Measurements from ENCODE around the gene IDNK. TPM values are rescaled to one million over a fixed set of nuclear protein-coding genes. Genes with fewer than 3 reads are reported as not detected.

The IDNK gene
- total and polyA plus RNA-seq, 2 of the 4 experiments (the other 2 are of a cell fraction), result 1.4 to 2.3 TPM

DNA sequence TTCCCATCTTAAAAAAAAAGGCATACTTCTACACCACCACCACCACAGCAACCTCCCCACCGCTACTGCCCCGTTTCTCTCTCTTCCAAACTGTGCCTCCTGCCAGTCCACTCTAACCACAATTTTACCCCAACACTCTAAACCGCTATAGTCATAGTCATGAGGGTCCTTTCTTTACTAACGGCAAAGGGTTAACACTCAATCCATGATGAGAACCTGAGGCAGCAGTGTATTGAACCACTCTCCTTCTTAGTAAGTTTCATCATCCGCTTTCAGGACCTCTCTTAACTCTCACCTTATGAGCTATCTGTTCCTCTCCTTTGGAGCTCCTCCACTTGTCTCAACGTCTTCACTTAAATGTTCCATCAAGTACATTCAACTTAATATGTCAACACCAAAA, 34.0 kb downstream of the IDNK start:
- Histone ChIP-seq H3K27ac (ENCODE audit: insufficient read depth, low read length) (no peak overlapping the region), H3K23ac (ENCODE audit: low read depth, low read length) (no peak overlapping the region), H3K79me1 (ENCODE audit: low read depth in 1 of 2, low read length in 2 of 2) (peaks cover 19 to 23% of the 10 kb centered on the region in 2 experiments; a peak in 3 of 4 replicates), H2BK20ac (ENCODE audit: low read depth, low read length) (no peak overlapping the region), H3K27me3 (ENCODE audit: control insufficient read depth, insufficient read depth, low read length) (no peaks in the 10 kb centered on the region), H4K20me1 (ENCODE audit: insufficient read depth, low read length) (no peaks in the 10 kb centered on the region), H3K4ac (ENCODE audit: low read depth, low read length) (no peak overlapping the region), H3K9me3 (ENCODE audit: control insufficient read depth, insufficient read depth, low read length) (no peaks in the 10 kb centered on the region), H2BK15ac (ENCODE audit: low read depth, low read length) (no peak overlapping the region), H3K18ac (ENCODE audit: low read depth, low read length) (no peak overlapping the region), H2AK9ac (replicated peaks; ENCODE audit: low read depth, low read length, poor library complexity) (no peak overlapping the region), H4K5ac (ENCODE audit: low read depth, low read length) (no peak overlapping the region), H3K4me1 (ENCODE audit: control insufficient read depth, insufficient read depth, low read length) (no peaks in the 10 kb centered on the region), H3K4me2 (ENCODE audit: low read depth, low read length) (no peak overlapping the region), H3K9me1 (ENCODE audit: insufficient read depth, low read length) (no peaks in the 10 kb centered on the region), H4K91ac (ENCODE audit: insufficient read depth, low read depth, low read length) (no peak overlapping the region), H3K14ac (replicated peaks; ENCODE audit: low read depth, low read length) (no peak overlapping the region), H2BK120ac (ENCODE audit: low read depth, low read length) (no peak overlapping the region), H2AFZ (replicated peaks; ENCODE audit: low read length, poor library complexity) (no peak overlapping the region), H3K9ac (ENCODE audit: low read depth, low read length) (no peak overlapping the region), H4K8ac (ENCODE audit: low read depth in 2 of 2, low read length in 2 of 2) (no peak overlapping the region), H3K4me3 (ENCODE audit: insufficient read depth, low read depth, low read length) (no peak overlapping the region), H2BK5ac (ENCODE audit: low read depth, low read length, poor library complexity, severe bottlenecking) (no peak overlapping the region), H2AK5ac (ENCODE audit: low read depth, low read length) (no peak overlapping the region), H3K56ac (ENCODE audit: extremely low read depth, insufficient read depth, low read length) (no peak overlapping the region), H3K36me3 (ENCODE audit: control insufficient read depth, insufficient read depth, low read length) (peaks cover 28% of the 10 kb centered on the region)
- ChIA-PET POLR2A (ENCODE audit: unreplicated experiment) (no interaction called here), CTCF (interaction anchor here (1.0 kb wide), 1 partner anchor 15 kb away, joined by 3 read pairs; no protein-coding TSS in a partner anchor)
- no peak for TF ChIP-seq MAZ (IDR thresholded peaks at IDR 0.05; ENCODE audit: borderline replicate concordance, low read depth, low read length)
- no peak for TF ChIP-seq RFX5 (IDR thresholded peaks at IDR 0.05; ENCODE audit: low read depth, low read length)
- TF ChIP-seq MAFK (IDR thresholded peaks at IDR 0.05; ENCODE audit: low read depth, low read length), result no peak
- no peak for TF ChIP-seq POLR2A (IDR thresholded peaks at IDR 0.05; ENCODE audit: low read depth, low read length)
- no peak for TF ChIP-seq SMC3 (IDR thresholded peaks at IDR 0.05; ENCODE audit: low read depth, low read length)
- TF ChIP-seq CEBPB (IDR thresholded peaks at IDR 0.05; ENCODE audit: low read depth, low read length), result no peak
- TF ChIP-seq NFE2L2 (IDR thresholded peaks at IDR 0.05; ENCODE audit: low read depth, low read length), result no peak
- no peak for TF ChIP-seq CHD1 (IDR thresholded peaks at IDR 0.05; ENCODE audit: low read depth, low read length)
- TF ChIP-seq, protein P1, sequence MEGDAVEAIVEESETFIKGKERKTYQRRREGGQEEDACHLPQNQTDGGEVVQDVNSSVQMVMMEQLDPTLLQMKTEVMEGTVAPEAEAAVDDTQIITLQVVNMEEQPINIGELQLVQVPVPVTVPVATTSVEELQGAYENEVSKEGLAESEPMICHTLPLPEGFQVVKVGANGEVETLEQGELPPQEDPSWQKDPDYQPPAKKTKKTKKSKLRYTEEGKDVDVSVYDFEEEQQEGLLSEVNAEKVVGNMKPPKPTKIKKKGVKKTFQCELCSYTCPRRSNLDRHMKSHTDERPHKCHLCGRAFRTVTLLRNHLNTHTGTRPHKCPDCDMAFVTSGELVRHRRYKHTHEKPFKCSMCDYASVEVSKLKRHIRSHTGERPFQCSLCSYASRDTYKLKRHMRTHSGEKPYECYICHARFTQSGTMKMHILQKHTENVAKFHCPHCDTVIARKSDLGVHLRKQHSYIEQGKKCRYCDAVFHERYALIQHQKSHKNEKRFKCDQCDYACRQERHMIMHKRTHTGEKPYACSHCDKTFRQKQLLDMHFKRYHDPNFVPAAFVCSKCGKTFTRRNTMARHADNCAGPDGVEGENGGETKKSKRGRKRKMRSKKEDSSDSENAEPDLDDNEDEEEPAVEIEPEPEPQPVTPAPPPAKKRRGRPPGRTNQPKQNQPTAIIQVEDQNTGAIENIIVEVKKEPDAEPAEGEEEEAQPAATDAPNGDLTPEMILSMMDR (conservative IDR thresholded peaks at IDR 0.05; ENCODE audit: low read depth, low read length), result no peak
- TF ChIP-seq FOS (IDR thresholded peaks at IDR 0.05; ENCODE audit: low read depth, low read length), result no peak
- BruUV-seq (replicated peaks), result no TSS peak
- DNase-seq, result no peak
- intact Hi-C loops (cut with micrococcal nuclease) (no loop called here), in situ Hi-C loops (cut with MboI; ENCODE audit: low sequenced_read_pairs) (no loop called here), dilution Hi-C loops (cut with HindIII; ENCODE audit: low sequenced_read_pairs, unreplicated experiment) (no loop called here)
- WGBS, 2 experiments (ENCODE audit: extremely low coverage in 2 of 2, insufficient read length in 1 of 2), result 87% methylated on average over 3 of the region's 6 CpGs; no CpG with 5 or more reads in 1 of the 2 experiments
- no peak for ATAC-seq (ENCODE audit: low read depth)
